H9 (cell line): Measurements from ENCODE around the gene HOXD8. TPM values are rescaled to one million over a fixed set of nuclear protein-coding genes. Genes with fewer than 3 reads are reported as not detected.
A peak's percentile ranks its signal among the peaks of the same experiment; 100 is the strongest.

Source experiments
- DNase-seq: peaks from one replicate; pipeline ENCODE4 v3.0.0-alpha.2; 2017
- H2AFZ ChIP-seq: one replicate; pipeline ENCODE4 v1.6.1; 2013; ENCODE audit warnings: mild to moderate bottlenecking, low read length, control low read depth, moderate library complexity
- H2AK5ac ChIP-seq: 2 replicates; pipeline ENCODE4 v1.6.1; 2013; ENCODE audit warnings: low read length, control low read depth, mixed read lengths; ENCODE audit not compliant: insufficient read length
- H2BK120ac ChIP-seq: one replicate; pipeline ENCODE4 v1.6.1; 2013; ENCODE audit warnings: low read depth, mild to moderate bottlenecking, low read length, control low read depth, inconsistent platforms; ENCODE audit not compliant: poor library complexity, severe bottlenecking
- H2BK12ac ChIP-seq: 2 replicates; pipeline ENCODE4 v1.6.1; 2013; ENCODE audit warnings: low read length, control low read depth, mixed read lengths, low read depth; ENCODE audit not compliant: insufficient read length
- H2BK15ac ChIP-seq: 2 replicates; pipeline ENCODE4 v1.6.1; 2013; ENCODE audit warnings: low read depth, low read length, control low read depth
- H2BK20ac ChIP-seq: one replicate; pipeline ENCODE4 v1.6.1; 2013; ENCODE audit warnings: low read depth, mild to moderate bottlenecking, low read length, control low read depth, inconsistent platforms; ENCODE audit not compliant: poor library complexity, severe bottlenecking
- H2BK5ac ChIP-seq: 2 replicates; pipeline ENCODE4 v1.6.1; 2013; ENCODE audit warnings: low read length, control low read depth, mixed read lengths; ENCODE audit not compliant: insufficient read length
- H3K14ac ChIP-seq: 2 replicates; pipeline ENCODE4 v1.6.1; 2013; ENCODE audit warnings: low read length, control low read depth; ENCODE audit not compliant: insufficient read depth
- H3K18ac ChIP-seq: 2 replicates; pipeline ENCODE4 v1.6.1; 2013; ENCODE audit warnings: low read depth, mild to moderate bottlenecking, mixed read lengths, low read length, control low read depth; ENCODE audit not compliant: insufficient read length
- H3K23ac ChIP-seq: 2 replicates; pipeline ENCODE4 v1.6.1; 2013; ENCODE audit warnings: low read length, control low read depth, mixed read lengths, low read depth; ENCODE audit not compliant: insufficient read length
- H3K23me2 ChIP-seq: 2 replicates; pipeline ENCODE4 v1.6.1; 2013; ENCODE audit warnings: low read depth, mild to moderate bottlenecking, mixed read lengths, low read length, control low read depth; ENCODE audit not compliant: insufficient read length, poor library complexity, severe bottlenecking
- H3K27ac ChIP-seq: 2 replicates; pipeline ENCODE4 v1.5.1; 2013; ENCODE audit warnings: low read length, control low read depth, mixed read lengths, low read depth; ENCODE audit not compliant: insufficient read length
- H3K27me3 ChIP-seq: 2 replicates; pipeline ENCODE4 v1.6.1; 2013; ENCODE audit warnings: low read length, control low read depth, inconsistent platforms; ENCODE audit not compliant: insufficient read depth
- H3K4ac ChIP-seq: 2 replicates; pipeline ENCODE4 v1.6.1; 2013; ENCODE audit warnings: low read depth, mild to moderate bottlenecking, control low read depth, inconsistent platforms, low read length, moderate library complexity
- H3K4me1 ChIP-seq: 2 replicates; pipeline ENCODE4 v1.6.1; 2013; ENCODE audit warnings: low read length, control low read depth, inconsistent platforms; ENCODE audit not compliant: insufficient read depth
- H3K4me2 ChIP-seq: 2 replicates; pipeline ENCODE4 v1.6.1; 2013; ENCODE audit warnings: low read length, control low read depth, mixed read lengths; ENCODE audit not compliant: insufficient read length, insufficient read depth
- H3K56ac ChIP-seq: 2 replicates; pipeline ENCODE4 v1.6.1; 2013; ENCODE audit warnings: low read depth, mild to moderate bottlenecking, mixed read lengths, low read length, control low read depth; ENCODE audit not compliant: insufficient read length
- H3K79me1 ChIP-seq: 2 replicates; pipeline ENCODE4 v1.6.1; 2013; ENCODE audit warnings: low read depth, mild to moderate bottlenecking, moderate library complexity, low read length, control low read depth, inconsistent platforms; ENCODE audit not compliant: insufficient read depth, poor library complexity, severe bottlenecking
- H3K79me2 ChIP-seq: 2 replicates; pipeline ENCODE4 v1.6.1; 2013; ENCODE audit warnings: low read length, control low read depth, inconsistent platforms; ENCODE audit not compliant: insufficient read depth
- H3K9ac ChIP-seq: 2 replicates; pipeline ENCODE4 v1.6.1; 2013; ENCODE audit warnings: low read length, control low read depth, mixed read lengths; ENCODE audit not compliant: insufficient read length; ENCODE audit errors: extremely low read depth
- H3K9me3 ChIP-seq: one replicate; pipeline ENCODE4 v1.6.1; 2013; ENCODE audit warnings: low read depth, low read length, inconsistent platforms; ENCODE audit not compliant: control insufficient read depth
- H3T11ph ChIP-seq: one replicate; pipeline ENCODE4 v1.6.1; 2013; ENCODE audit warnings: mild to moderate bottlenecking, low read length, control low read depth, inconsistent platforms
- H4K20me1 ChIP-seq: one replicate; pipeline ENCODE4 v1.6.1; 2013; ENCODE audit not compliant: control insufficient read depth, insufficient read length, insufficient read depth
- H4K5ac ChIP-seq: 2 replicates; pipeline ENCODE4 v1.6.1; 2013; ENCODE audit warnings: low read depth, mild to moderate bottlenecking, mixed read lengths, low read length, control low read depth; ENCODE audit not compliant: insufficient read length
- H4K8ac ChIP-seq: replicated peaks from 2 replicates; pipeline ENCODE4 v1.6.1; 2013; ENCODE audit warnings: low read length, control low read depth, mixed read lengths, low read depth; ENCODE audit not compliant: insufficient read length
- H4K91ac ChIP-seq: 2 replicates; pipeline ENCODE4 v1.6.1; 2013; ENCODE audit warnings: low read depth, mild to moderate bottlenecking, moderate library complexity, mixed read lengths, low read length, control low read depth; ENCODE audit not compliant: insufficient read length
- H3K27ac Mint-ChIP-seq, 3 experiments: 2 replicates in 2 of 3; 3 replicates in 1 of 3; pipeline ENCODE4 v1.8.0; 2020 to 2021; ENCODE audit warnings: mixed read lengths in 3 of 3, mild to moderate bottlenecking in 1 of 3, moderate library complexity in 1 of 3
- H3K27me3 Mint-ChIP-seq: 2 replicates; pipeline ENCODE4 v1.8.0; 2021; ENCODE audit warnings: low read depth, mild to moderate bottlenecking, moderate library complexity, mixed read lengths
- H3K36me3 Mint-ChIP-seq, 3 experiments: 2 replicates in 2 of 3; 3 replicates in 1 of 3; pipeline ENCODE4 v1.8.0; 2020 to 2021; ENCODE audit warnings: low read depth in 3 of 3, mixed read lengths in 3 of 3; ENCODE audit not compliant: insufficient read depth in 1 of 3
- H3K4me1 Mint-ChIP-seq, 2 experiments: 2 replicates each; pipeline ENCODE4 v1.8.0; 2020; ENCODE audit warnings: mixed read lengths in 2 of 2
- H3K4me3 Mint-ChIP-seq, 2 experiments: 2 replicates in 1 of 2; 3 replicates in 1 of 2; pipeline ENCODE4 v1.8.0; 2020 to 2021; ENCODE audit warnings: mild to moderate bottlenecking in 2 of 2, mixed read lengths in 2 of 2, moderate library complexity in 1 of 2
- H3K9me3 Mint-ChIP-seq, 2 experiments: 2 replicates in 1 of 2; 3 replicates in 1 of 2; pipeline ENCODE4 v1.8.0; 2020; ENCODE audit warnings: mild to moderate bottlenecking in 2 of 2, mixed read lengths in 2 of 2, moderate library complexity in 1 of 2
- CTCF ChIP-seq: fragments of 200-600 bp; sonication (generic); conservative IDR thresholded peaks from 3 replicates; pipeline ENCODE4 v1.8.0; 2021; ENCODE audit warnings: antibody characterized with exemption, mild to moderate bottlenecking
- WGBS: extraction: QIAGEN DNeasy Blood & Tissue Kit; methylation state at CpG from one replicate; pipeline ENCODE4 v1.1.7; 2013; ENCODE audit warnings: missing lambda C conversion rate, low lambda C conversion rate, mixed read lengths; ENCODE audit not compliant: insufficient read length; ENCODE audit errors: extremely low coverage; 5-methylcytosine and 5-hydroxymethylcytosine counted together
- long read RNA-seq: library from polyadenylated mRNA; unstranded; transcript quantifications from one replicate; pipeline ENCODE4 v2.0.0, GENCODE V29; 2020
- total RNA-seq: library from RNA; stranded (reverse); gene quantifications from 2 replicates; pipeline ENCODE4 v1.2.1, GENCODE V29; 2021

Gene HOXD8
- not detected in 2 replicates for total RNA-seq
- long read RNA-seq, result 0 reads

GRCh38 chr2:176128982-176129796, at the start of gene HOXD8:
Gene HOXD8 (plus strand): TSS chr2:176129705. CDS start chr2:176130367, 662 bp downstream.
- Histone ChIP-seq H2BK12ac (no peak within 1 kb of the TSS), H2BK120ac (no peak within 1 kb of the TSS), H3K9me3 (no peaks in the 10 kb centered on the region), H2BK20ac (no peak within 1 kb of the TSS), H3K79me1 (no peaks in the 10 kb centered on the region), H2BK5ac (no peak within 1 kb of the TSS), H3K18ac (no peak within 1 kb of the TSS), H3K4me1 (no peaks in the 10 kb centered on the region), H3K23ac (no peak within 1 kb of the TSS), H3K79me2 (no peaks in the 10 kb centered on the region), H2AK5ac (no peak within 1 kb of the TSS), H3K14ac (no peak within 1 kb of the TSS), H3K23me2 (no peaks in the 10 kb centered on the region), H3T11ph (no peak within 1 kb of the TSS), H2AFZ (no peak within 1 kb of the TSS), H3K27ac (no peak within 1 kb of the TSS), H3K56ac (no peak within 1 kb of the TSS), H4K20me1 (no peaks in the 10 kb centered on the region), H2BK15ac (no peak within 1 kb of the TSS), H3K27me3 (peaks cover 89% of the 10 kb centered on the region), H4K5ac (no peak within 1 kb of the TSS), H3K9ac (no peak within 1 kb of the TSS), H4K8ac (no peak within 1 kb of the TSS), H4K91ac (no peak within 1 kb of the TSS), H3K4ac (no peak within 1 kb of the TSS), H3K4me2 (peak within 1 kb of the TSS; percentile 0)
- WGBS, result no CpG with 5 or more reads among the region's 64 CpGs
- no peak for TF ChIP-seq CTCF
- DNase-seq, result peak; percentile 65
- Mint-ChIP-seq H3K27ac (no peak within 1 kb of the TSS), H3K36me3 (no peaks in the 10 kb centered on the region; a peak in 2 of 7 replicates), H3K27me3 (peaks cover 98% of the 10 kb centered on the region), H3K4me1 (peaks cover 12 to 14% of the 10 kb centered on the region in 2 experiments), H3K4me3 (peak within 1 kb of the TSS; percentile 45 to 73), H3K9me3 (peaks cover 4 to 17% of the 10 kb centered on the region in 2 experiments)
